Fibroblast of skin of left biceps (primary cell): Measurements from ENCODE around the gene ZNF784.
"Not testable (repeated sequence)": the region's sequence is repeated elsewhere in the genome, so short reads cannot be mapped to it uniquely, and the experiment has no call there.

Source experiments
- DNase-seq, 2 experiments: peaks; one replicate each; pipeline ENCODE4 v3.0.0-alpha.2; 2013; ENCODE audit warnings: low read depth in 2 of 2

Gene ZNF784

GRCh38 chr19:55583897-55584296, 40.5 kb downstream of the ZNF784 start:
- DNase-seq = not testable (repeated sequence)

GRCh38 chr19:55582284-55582683, 42.1 kb downstream of the ZNF784 start:
- not testable (repeated sequence) for DNase-seq

GRCh38 chr19:55581823-55582223, 42.5 kb downstream of the ZNF784 start:
- no peak for DNase-seq

GRCh38 chr19:55581145-55581822, 43.1 kb downstream of the ZNF784 start:
- DNase-seq = no peak

GRCh38 chr19:55580628-55581144, 43.7 kb downstream of the ZNF784 start, which contains the start of gene ZNF579:
ZNF579 (minus strand) TSS chr19:55580848; CDS start chr19:55579639, 1,209 bp downstream.
- peak; percentile 72 to 78 for DNase-seq

- no peak for DNase-seq
Measured at GRCh38 chr19:55579766-55580621, 44.4 kb downstream of the ZNF784 start.

GRCh38 chr19:55578761-55579747, 45.3 kb downstream of the ZNF784 start:
- DNase-seq = no peak

GRCh38 chr19:55578031-55578760, 46.2 kb downstream of the ZNF784 start:
- DNase-seq = no peak

GRCh38 chr19:55576746-55577145, 47.6 kb downstream of the ZNF784 start:
- no peak for DNase-seq

GRCh38 chr19:55573929-55574328, 50.4 kb downstream of the ZNF784 start:
- not testable (repeated sequence) for DNase-seq
